Activated naive CD4-positive, alpha-beta T cell treated with anti-CD3 and anti-CD28 coated beads, Interleukin-2, amount 10 ng/mL, durations not matched to agents 7 days and 5 days (primary cell): ENCODE measurements around the gene CCDC34.

Experiments used
- CTCF ChIA-PET: fragments of 350-600 bp; sonication (Branson Sonifier 250); formaldehyde crosslinking; loops from one replicate; lab custom pipeline; 2021; ENCODE audit warnings: antibody characterized with exemption; lab: Charles Lee
- DNase-seq: peaks from one replicate; pipeline ENCODE4 v3.0.0-alpha.2; 2020
- H3K27ac Mint-ChIP-seq: one replicate; pipeline ENCODE4 v1.8.0; 2021; ENCODE audit warnings: mild to moderate bottlenecking, moderate library complexity, mixed read lengths
- H3K27me3 Mint-ChIP-seq: one replicate; pipeline ENCODE4 v1.8.0; 2021; ENCODE audit warnings: mild to moderate bottlenecking, mixed read lengths
- H3K36me3 Mint-ChIP-seq: one replicate; pipeline ENCODE4 v1.8.0; 2021; ENCODE audit warnings: mixed read lengths
- H3K4me1 Mint-ChIP-seq: one replicate; pipeline ENCODE4 v1.8.0; 2021; ENCODE audit warnings: mixed read lengths
- H3K4me3 Mint-ChIP-seq: one replicate; pipeline ENCODE4 v1.8.0; 2021; ENCODE audit warnings: mild to moderate bottlenecking, moderate library complexity, mixed read lengths
- H3K9me3 Mint-ChIP-seq: one replicate; pipeline ENCODE4 v1.8.0; 2021; ENCODE audit warnings: mixed read lengths

CCDC34 gene

GRCh38 chr11:27290261-27291050, 72.6 kb downstream of the CCDC34 start:
- H3K27me3 Mint-ChIP-seq = no peaks in the 10 kb centered on the region
- no peak overlapping the region for H3K27ac Mint-ChIP-seq
- H3K9me3 Mint-ChIP-seq = peaks cover 16% of the 10 kb centered on the region
- H3K4me3 Mint-ChIP-seq = no peak overlapping the region
- no peak for DNase-seq
- CTCF ChIA-PET = no interaction called here
- no peaks in the 10 kb centered on the region for H3K4me1 Mint-ChIP-seq
- no peaks in the 10 kb centered on the region for H3K36me3 Mint-ChIP-seq
